Measurements from ENCODE around the gene COL9A1. TPM values are rescaled to one million over a fixed set of nuclear protein-coding genes. Genes with fewer than 3 reads are reported as not detected.
A peak's percentile ranks its signal among the peaks of the same experiment; 100 is the strongest.

The COL9A1 gene
- total RNA-seq, 1 experiment from 2014 or later: not detected

DNA sequence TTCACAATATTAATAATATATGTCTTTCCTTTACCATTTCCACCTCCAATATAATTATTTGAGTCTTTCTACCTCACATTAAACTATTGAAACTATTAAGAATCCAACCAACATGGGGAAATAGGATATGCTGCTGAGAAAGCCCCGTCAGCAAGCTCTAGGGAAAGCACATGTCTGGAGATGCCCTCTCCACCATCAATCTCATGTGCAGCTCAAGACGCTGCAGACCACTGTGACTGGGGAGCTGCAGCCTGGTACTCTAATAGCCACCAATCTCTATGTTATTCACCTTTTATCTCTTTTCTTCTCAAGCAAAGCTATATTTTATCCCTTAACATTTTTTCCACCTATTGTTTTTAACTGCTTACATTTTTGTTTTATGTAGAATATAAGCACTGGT, 50.3 kb downstream of the COL9A1 start:
- no peak for DNase-seq (ENCODE audit: low read depth)
- in situ Hi-C loops (cut with HindIII; ENCODE audit: low pct_unique_long_range_greater_than_20kb, low sequenced_read_pairs): no loop called here

DNA sequence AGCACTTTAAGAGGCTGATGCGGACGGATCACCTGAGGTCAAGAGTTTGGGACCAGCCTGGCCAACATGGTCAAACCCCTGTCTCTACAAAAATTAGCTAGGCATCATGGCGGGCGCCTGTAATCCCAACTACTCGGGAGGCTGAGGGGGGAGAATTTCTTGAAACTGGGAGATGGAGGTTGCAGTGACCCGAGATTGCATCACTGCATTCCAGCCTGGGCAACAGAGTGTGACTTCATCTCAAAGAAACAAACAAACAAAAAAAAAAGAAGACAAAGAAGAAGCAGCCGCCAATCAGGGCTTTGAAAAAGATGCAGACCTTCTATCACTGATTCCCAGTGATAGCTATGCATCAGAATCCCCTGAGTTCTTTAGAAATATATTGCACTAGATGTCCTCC, 56.8 kb downstream of the COL9A1 start:
- in situ Hi-C loops (cut with HindIII; ENCODE audit: low pct_unique_long_range_greater_than_20kb, low sequenced_read_pairs): no loop called here
- no peak for DNase-seq (ENCODE audit: low read depth)

DNA sequence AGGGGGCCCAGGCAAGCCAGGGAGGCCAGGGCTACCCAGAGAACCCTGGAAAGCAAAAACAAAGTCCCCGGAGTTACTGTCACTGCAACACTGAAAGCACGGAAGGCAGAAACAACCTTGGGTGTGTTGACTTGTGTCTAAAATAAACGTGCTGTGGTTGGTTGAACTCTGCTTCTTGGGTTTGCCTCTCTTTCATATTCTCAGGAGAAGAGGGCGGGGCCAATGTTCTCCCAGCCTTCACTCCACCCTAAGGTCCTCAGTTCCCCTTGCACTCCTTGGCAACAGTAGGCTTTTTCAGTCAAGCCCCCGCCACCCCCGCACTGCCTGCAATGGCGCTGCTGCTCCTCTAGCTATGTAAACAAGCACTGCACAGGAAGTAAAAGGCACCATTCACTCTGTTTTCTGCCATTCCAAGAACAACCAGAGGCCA, 60.9 kb downstream of the COL9A1 start:
- in situ Hi-C loops (cut with HindIII; ENCODE audit: low pct_unique_long_range_greater_than_20kb, low sequenced_read_pairs): no loop called here
- no peak for DNase-seq (ENCODE audit: low read depth)

DNA sequence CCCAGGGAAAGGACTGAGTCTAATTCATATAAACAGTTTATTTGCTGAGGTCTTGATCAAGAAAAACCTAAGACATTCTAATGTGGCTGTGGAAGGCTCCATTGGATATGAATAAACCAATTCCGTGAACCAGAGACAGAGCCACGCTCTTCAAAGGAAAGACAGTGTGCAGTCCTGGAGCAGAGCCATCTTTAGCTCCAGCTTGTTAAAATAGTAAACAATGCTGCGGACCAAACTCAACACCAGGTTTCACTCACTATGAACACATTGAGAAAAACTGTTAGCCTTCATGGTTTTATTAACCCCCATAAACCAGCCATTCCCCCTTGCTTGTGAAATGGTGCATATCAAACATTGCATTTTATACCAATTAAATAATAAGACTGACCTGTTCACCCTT, 61.9 kb downstream of the COL9A1 start:
- in situ Hi-C loops (cut with HindIII; ENCODE audit: low pct_unique_long_range_greater_than_20kb, low sequenced_read_pairs): no loop called here

DNA sequence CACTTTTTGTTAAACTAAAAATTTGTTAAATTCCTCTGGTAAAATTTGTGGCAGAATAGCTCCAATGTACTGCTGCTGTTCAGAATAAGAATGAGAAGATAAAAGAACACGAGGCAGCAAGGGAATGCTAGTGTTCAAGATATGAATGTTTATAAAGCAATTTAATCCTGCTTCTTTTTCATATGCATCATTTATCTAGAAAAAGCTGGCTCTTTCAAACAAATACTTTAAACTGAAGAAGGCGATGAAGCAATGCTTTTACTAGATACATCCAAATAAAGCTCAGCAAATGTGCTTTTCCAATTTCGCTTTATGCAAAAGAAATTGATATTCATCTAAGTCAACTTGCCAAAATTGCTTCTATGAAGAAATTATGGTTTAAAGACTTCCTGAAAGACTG, 66.5 kb downstream of the COL9A1 start:
- no peak for DNase-seq (ENCODE audit: low read depth)
- in situ Hi-C loops (cut with HindIII; ENCODE audit: low pct_unique_long_range_greater_than_20kb, low sequenced_read_pairs): no loop called here

More for the DNA sequence above, 61.9 kb downstream of the COL9A1 start:
- no peak for DNase-seq (ENCODE audit: low read depth)

DNA sequence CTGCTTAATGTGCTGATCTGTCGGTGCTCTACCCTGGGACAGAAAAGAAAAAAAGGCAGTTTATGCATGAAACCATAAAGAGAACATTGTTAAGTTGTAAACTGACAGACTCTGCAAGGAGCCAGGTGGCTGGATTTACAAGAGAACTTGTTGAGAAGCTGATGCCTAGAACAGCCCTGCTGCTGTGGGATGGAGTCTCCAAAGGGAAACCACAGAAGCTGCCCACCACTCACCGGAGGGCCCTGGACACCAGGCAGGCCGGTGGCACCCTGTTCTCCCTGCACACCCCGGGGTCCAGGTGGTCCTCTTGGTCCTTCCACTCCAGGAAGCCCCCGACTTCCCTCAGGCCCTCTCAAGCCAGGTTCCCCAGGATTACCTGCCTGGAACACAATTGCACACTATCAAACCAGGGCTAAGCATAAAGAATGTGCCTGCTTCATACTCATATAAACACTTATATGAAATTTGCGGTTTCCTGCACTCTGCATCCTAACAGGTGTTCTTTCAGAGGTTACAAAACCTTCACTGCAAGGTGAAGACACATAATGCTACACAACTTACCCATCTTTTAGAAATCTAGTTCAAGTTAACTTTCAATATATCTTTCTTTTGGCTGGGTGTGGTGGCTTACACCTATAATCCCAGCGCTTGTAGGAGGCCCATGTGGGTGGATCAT, 68.2 kb downstream of the COL9A1 start:
- in situ Hi-C loops (cut with HindIII; ENCODE audit: low pct_unique_long_range_greater_than_20kb, low sequenced_read_pairs): no loop called here
- DNase-seq (ENCODE audit: low read depth): no peak

DNA sequence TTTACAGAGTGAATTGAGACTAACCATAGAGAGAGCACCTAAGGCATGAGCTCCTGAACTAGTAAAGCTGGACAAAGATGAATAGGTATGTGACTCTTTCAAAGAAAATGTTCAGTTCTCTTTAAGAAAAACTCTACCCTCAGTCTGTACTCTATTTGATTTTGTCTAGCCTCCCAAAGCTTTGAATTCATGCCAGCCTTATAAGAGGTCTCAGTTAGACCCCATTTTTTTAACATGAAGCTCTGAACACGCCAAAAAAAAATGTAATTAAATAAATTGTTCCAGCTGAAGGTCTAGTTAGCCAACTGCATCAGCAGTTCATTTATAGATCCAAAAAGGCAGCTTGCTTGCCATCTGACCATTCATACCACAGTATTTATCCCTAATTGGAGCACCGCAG, 71.6 kb downstream of the COL9A1 start:
- in situ Hi-C loops (cut with HindIII; ENCODE audit: low pct_unique_long_range_greater_than_20kb, low sequenced_read_pairs): no loop called here
- no peak for DNase-seq (ENCODE audit: low read depth)

DNA sequence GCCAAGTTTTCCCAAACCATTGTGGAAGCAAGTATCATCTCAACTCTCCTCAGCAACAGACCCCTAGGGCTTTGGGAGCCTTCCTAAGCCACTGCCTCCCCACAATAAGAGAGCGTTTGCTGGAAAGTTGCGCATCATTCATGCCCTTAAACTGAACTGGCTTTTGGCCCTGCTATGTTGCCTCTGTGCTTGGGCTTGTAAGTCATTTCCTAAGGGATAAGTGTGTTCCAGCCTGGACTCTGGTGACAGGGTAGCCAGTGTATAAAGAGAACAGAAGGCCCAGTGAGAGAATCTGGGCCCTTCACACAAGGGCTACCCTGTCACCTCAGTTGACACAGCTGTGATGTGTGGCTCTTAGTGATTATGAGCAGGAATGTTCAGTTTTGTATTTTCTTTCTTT, 77.8 kb downstream of the COL9A1 start:
- in situ Hi-C loops (cut with HindIII; ENCODE audit: low pct_unique_long_range_greater_than_20kb, low sequenced_read_pairs): no loop called here

DNA sequence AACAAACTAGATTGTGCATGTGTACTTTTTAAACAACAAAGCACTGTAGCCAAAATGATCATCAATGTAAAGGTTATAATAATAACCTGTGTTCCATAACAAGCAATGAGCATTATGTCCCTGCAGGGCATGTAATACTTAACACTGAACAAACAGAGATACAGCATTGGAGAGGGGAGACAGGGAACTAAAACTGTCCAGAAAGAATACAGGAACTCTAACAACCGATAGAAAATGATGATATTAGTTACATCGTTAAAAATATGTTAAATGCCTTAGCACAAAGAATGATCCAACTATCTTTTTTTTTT, 80.5 kb downstream of the COL9A1 start:
- in situ Hi-C loops (cut with HindIII; ENCODE audit: low pct_unique_long_range_greater_than_20kb, low sequenced_read_pairs): no loop called here
- DNase-seq (ENCODE audit: low read depth): no peak

More for the DNA sequence above, 77.8 kb downstream of the COL9A1 start:
- DNase-seq (ENCODE audit: low read depth): no peak

DNA sequence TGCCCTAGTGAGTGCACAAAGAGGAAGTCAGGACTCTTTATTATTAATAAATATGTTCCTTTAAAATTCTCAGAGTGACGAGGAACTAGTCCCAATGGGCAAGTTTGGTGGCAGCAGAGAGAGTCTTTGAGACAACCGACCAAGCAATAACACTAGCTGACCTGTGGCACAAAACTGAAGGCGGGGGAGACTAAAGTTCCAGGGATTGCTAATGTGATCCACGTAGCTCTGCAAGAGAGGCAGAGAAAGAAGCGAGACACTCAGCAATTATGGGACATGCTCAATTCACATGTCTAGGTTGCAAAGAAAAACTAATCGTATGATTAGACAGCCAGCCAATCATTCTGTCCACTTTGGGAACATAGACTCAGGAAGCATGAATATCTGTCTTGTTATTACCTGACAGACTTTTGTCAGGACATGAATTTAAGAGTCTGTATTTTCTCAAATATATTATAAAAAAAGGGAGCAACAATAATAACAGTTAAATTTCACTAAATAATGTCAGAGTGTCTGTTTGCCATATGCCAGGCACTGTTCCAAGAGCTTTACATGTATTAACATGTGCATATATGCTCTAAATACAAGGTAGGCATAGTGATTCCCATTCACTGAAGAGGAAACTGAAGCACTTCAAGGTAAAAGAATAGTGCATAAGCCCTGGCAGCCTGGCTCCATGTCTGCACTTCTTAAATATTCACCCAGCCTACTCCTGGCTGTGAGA, 81.0 kb downstream of the COL9A1 start:
- no peak for DNase-seq (ENCODE audit: low read depth)
- in situ Hi-C loops (cut with HindIII; ENCODE audit: low pct_unique_long_range_greater_than_20kb, low sequenced_read_pairs): no loop called here

DNA sequence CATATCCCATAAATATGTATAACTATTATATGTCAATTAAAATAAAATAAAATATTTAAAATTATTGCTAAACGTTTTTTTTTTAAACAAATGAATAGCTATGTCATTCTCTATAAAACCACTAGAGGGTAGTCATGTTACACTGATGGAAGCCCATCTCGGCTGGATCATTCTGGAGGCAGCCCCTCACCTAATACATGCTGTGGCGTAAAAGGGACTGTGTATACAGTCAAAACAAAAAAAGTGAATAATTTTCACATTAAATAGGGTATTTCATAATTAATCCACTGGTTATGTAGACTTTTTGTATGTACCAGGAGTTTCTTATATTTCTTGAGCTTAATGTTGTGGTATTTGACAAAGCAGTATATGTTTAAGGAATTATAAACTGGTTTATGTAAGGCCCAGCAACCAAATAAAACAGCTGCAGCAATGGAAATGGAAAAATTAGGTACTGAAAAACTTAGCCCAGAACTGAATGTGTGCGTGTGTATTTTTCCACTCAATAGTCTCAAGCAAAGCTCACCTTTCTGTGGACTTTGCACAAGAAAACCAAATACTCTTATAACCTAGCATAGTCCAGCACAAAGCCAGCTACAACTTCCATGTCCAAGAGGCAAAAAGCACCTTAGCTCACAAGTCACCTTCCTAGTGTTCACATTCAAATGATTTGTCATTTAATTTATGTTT, 81.7 kb downstream of the COL9A1 start:
- DNase-seq (ENCODE audit: low read depth): peak; percentile 15
- in situ Hi-C loops (cut with HindIII; ENCODE audit: low pct_unique_long_range_greater_than_20kb, low sequenced_read_pairs): no loop called here

DNA sequence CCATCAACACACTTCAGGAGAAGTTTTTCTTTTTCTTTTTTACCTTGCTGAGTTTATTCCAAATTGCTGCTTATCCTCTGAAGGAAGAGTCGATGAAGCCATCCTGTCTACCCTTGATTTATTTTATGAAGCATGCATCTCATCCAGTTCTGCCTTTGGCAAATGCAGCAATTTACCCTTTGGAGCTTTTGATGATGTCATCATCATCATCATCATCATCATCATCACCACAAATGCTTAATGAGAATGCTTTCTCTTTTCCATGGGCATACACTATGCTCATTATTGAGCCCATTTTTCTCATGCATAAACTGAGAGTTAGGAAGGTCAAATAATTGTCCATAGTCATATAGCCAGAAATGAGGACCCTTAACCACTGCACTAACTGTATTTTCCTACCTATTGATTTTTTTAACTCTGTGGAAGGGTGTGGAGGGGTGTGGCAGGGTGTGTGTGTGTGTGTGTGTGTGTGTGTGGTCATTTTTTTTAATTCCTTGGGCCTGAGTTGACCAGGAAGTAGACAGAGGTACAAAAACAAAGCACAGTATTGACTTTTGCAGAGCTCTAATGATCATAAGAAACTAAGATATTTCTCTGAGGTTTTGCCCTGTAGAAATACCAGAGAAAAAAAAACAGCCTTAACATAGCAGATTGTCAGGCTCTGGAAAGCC, 82.8 kb downstream of the COL9A1 start:
- in situ Hi-C loops (cut with HindIII; ENCODE audit: low pct_unique_long_range_greater_than_20kb, low sequenced_read_pairs): no loop called here
- peak; percentile 12 for DNase-seq (ENCODE audit: low read depth)

DNA sequence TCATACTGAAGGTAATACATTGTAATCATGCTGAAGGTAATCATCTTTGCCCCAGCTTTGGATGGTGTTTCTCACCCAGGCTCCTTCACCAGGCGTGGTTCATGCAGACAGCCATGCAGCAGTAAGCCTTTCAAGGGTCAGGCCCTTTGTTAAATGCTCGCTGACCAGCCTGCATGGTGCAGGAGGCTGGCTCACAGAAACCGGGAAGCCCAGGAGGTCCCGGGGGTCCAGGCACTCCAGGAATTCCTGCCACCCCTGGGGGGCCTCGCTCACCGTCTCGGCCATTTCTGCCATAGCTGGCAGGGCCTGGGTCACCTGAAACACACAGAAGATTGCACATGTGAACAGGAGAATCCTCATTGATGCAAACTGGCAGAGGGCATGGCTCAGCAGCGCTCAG, 86.1 kb downstream of the COL9A1 start:
- in situ Hi-C loops (cut with HindIII; ENCODE audit: low pct_unique_long_range_greater_than_20kb, low sequenced_read_pairs): no loop called here
- no peak for DNase-seq (ENCODE audit: low read depth)

DNA sequence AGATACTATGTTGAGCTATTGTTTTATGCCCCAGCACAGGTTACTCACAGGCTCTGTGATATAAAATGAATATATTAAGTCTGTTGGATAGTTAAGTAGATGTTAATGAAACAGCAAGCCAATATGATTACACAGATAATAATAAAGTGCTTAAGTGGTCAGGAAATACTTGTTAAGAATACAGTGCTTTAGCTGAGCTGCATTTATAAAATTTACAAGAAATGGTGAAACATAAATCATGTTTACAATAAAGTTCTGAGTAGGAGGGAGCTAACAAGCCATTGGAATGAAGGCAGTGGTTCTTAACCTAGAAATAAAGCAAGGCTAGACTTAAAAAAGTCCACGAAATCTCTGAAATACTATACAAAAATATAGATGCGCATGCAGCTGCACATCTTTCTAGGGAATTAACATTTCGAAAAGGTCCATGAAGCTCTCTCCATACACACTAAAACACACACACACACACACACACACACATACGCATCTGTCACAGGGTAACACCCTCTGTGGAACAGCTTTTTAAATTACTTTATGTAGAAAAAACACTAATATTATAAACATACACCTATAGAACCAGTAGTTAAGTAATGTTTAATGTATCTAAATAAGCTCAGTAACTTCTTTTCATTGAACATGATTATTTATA, 87.3 kb downstream of the COL9A1 start:
- in situ Hi-C loops (cut with HindIII; ENCODE audit: low pct_unique_long_range_greater_than_20kb, low sequenced_read_pairs): no loop called here
- no peak for DNase-seq (ENCODE audit: low read depth)

DNA sequence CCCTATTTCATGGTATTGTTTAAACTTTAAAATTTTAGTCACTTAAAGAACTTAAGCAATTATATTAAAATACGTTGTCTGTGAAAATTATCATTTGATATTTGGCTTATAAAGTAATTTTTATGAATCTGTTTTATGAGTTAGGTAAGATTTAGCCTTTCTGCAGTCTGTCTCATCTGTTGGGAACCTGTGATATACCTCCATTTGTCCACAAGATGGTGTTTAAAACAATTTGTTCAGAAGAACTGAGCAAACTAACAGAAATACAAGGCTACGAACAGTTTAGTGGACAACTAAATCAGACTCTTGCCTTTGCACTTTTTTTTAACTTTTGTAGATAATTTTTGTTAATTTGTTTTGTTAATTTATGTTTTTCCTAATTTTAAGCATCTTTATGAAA, 92.4 kb downstream of the COL9A1 start:
- in situ Hi-C loops (cut with HindIII; ENCODE audit: low pct_unique_long_range_greater_than_20kb, low sequenced_read_pairs): no loop called here
- DNase-seq (ENCODE audit: low read depth): no peak

DNA sequence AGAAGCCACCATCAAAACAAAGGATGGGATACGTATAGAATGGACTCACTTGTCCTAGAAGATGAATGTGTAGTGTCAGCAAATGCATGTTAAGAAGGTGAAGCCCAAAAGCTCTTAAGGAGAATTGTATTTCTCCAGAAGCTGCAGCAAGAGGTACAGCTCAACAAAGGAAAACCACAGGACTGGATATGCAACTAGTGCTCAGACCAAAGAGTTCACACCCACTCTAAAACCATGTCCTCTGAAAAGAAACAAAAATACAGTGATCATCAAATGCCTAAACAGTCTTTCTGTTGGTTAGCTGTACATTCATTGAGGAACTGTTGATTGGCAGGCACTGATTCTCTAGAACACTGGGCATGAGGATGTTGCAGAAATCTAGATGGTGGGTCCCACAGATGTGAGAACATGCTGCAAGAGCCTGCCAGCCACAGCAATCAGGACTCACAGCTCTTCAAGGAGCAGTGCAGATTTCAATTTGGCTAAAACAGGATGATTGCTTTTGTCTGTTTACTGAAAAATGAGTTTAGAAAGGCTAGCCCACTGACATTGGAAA, 94.6 kb downstream of the COL9A1 start:
- in situ Hi-C loops (cut with HindIII; ENCODE audit: low pct_unique_long_range_greater_than_20kb, low sequenced_read_pairs): no loop called here
- no peak for DNase-seq (ENCODE audit: low read depth)

DNA sequence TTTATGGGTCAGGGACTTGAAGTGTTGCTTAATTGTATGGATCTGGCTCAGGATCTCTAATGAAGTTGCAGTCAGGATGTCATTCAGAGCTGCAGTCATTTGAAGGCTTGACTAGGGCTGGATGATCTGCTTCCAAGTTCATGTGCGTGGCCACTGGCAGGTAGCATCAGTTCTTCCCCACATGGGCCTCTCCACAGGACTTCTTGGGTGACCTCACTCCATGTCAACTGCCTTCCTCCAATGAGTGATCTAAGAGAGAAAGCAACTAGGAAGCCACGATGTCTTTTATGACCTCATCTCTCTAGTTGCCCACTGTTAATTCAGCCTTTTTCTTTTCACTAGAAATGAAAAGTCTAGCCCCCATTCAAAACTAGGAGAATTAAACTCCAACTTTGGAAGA, 104.1 kb downstream of the COL9A1 start:
- no peak for DNase-seq (ENCODE audit: low read depth)

DNA sequence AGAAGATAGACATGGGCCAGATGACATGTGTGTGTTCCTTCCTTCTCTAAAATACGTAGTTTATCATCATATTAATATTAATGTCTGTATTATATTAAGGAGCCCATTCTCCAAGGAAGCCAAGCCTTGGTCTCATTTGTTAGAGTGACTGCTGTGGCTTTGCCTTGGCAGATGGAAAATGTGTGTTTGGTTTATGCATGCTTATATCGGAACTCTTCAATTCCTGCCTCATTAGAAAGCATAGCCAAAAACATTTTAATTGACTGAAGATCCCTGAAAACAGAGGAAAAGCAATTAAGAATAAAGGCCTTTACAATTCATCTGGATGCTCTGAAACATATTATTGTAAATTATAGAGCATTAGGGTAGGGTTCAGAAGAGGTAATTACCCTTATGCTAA, 106.4 kb downstream of the COL9A1 start:
- in situ Hi-C loops (cut with HindIII; ENCODE audit: low pct_unique_long_range_greater_than_20kb, low sequenced_read_pairs): no loop called here
- no peak for DNase-seq (ENCODE audit: low read depth)

More for the DNA sequence above, 104.1 kb downstream of the COL9A1 start:
- in situ Hi-C loops (cut with HindIII; ENCODE audit: low pct_unique_long_range_greater_than_20kb, low sequenced_read_pairs): no loop called here
